HUES6 (cell line): Measurements from ENCODE around the gene RPA3.

Experiments used
- H3K27ac ChIP-seq: 2 replicates; pipeline ENCODE4 v1.7.0; 2013; ENCODE audit warnings: low read depth, mild to moderate bottlenecking, low read length, inconsistent platforms
- H3K27me3 ChIP-seq: 2 replicates; pipeline ENCODE4 v1.6.1; 2013; ENCODE audit warnings: low read length; ENCODE audit not compliant: control insufficient read depth, insufficient read depth
- H3K36me3 ChIP-seq: 2 replicates; pipeline ENCODE4 v1.6.1; 2013; ENCODE audit warnings: low read length; ENCODE audit not compliant: control insufficient read depth, insufficient read depth
- H3K4me1 ChIP-seq: 2 replicates; pipeline ENCODE4 v1.6.1; 2013; ENCODE audit warnings: low read length; ENCODE audit not compliant: control insufficient read depth, insufficient read depth
- H3K4me3 ChIP-seq: 2 replicates; pipeline ENCODE4 v1.5.1; 2013; ENCODE audit warnings: low read depth, low read length
- H3K9ac ChIP-seq: one replicate; pipeline ENCODE4 v1.6.1; 2013; ENCODE audit warnings: mild to moderate bottlenecking, low read length
- H3K9me3 ChIP-seq: 2 replicates; pipeline ENCODE4 v1.6.1; 2013; ENCODE audit warnings: low read depth, low read length; ENCODE audit not compliant: control insufficient read depth, insufficient read depth

The RPA3 gene

DNA sequence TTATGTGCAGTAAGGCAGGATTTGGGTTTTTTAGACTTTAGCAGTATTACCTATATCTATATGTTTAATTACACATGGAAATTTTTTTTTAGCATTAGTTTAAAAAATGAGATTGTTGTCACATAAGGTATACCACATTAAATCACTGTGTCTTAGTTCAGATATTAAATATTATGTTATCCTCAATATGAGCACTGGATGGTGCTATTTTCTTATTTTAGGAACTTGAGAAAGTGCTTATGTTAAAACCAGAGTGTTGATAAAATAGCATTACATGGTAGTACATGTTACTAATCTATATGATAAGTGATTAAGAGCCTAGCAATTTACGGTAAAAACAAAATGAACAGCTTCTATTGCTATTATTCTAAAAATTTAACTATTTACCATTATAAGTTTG is 123.0 kb downstream of the RPA3 start:
- no peaks in the 10 kb centered on the region for H3K4me1 ChIP-seq
- H3K9me3 ChIP-seq = peaks cover 6% of the 10 kb centered on the region
- H3K36me3 ChIP-seq = peaks cover 74% of the 10 kb centered on the region
- H3K9ac ChIP-seq = no peak overlapping the region
- H3K4me3 ChIP-seq = no peak overlapping the region
- H3K27ac ChIP-seq = no peak overlapping the region
- no peaks in the 10 kb centered on the region for H3K27me3 ChIP-seq
